MCF 10A (cell line): Measurements from ENCODE around the gene BCHE. TPM values are rescaled to one million over a fixed set of nuclear protein-coding genes. Genes with fewer than 3 reads are reported as not detected.

Experiments
- BruUV-seq: library from RNA; stranded (reverse); fragments of 400-500 nt; replicated peaks from 2 replicates; lab custom pipeline; 2021; lab: Mats Ljungman, UMichigan
- CTCF ChIA-PET: fragments of 300-600 bp; sonication (Branson Sonifier 250); formaldehyde crosslinking; extraction: SDS; loops from one replicate; lab custom pipeline; 2021; ENCODE audit warnings: antibody characterized with exemption, inconsistent platforms; lab: Yijun Ruan, JAX
- POLR2A ChIA-PET: fragments of 300-600, 350-650 bp; sonication (Branson Sonifier 250); formaldehyde crosslinking; extraction: SDS; loops from one replicate; lab custom pipeline; 2020; ENCODE audit warnings: antibody characterized with exemption, inconsistent platforms; lab: Yijun Ruan, JAX
- DNase-seq: peaks from one replicate; pipeline ENCODE4 v3.0.0-alpha.2; 2018; ENCODE audit not compliant: unreplicated experiment
- H3K27ac Mint-ChIP-seq: one replicate; pipeline ENCODE4 v1.8.0; 2022; ENCODE audit warnings: mild to moderate bottlenecking, low read depth, mixed read lengths; ENCODE audit not compliant: unreplicated experiment
- H3K27me3 Mint-ChIP-seq: one replicate; pipeline ENCODE4 v1.8.0; 2022; ENCODE audit warnings: mixed read lengths; ENCODE audit not compliant: insufficient read depth, unreplicated experiment
- H3K36me3 Mint-ChIP-seq: one replicate; pipeline ENCODE4 v1.8.0; 2022; ENCODE audit warnings: mild to moderate bottlenecking, moderate library complexity, mixed read lengths; ENCODE audit not compliant: insufficient read depth, unreplicated experiment
- H3K4me1 Mint-ChIP-seq: one replicate; pipeline ENCODE4 v1.8.0; 2022; ENCODE audit warnings: mixed read lengths; ENCODE audit not compliant: insufficient read depth, unreplicated experiment
- H3K4me3 Mint-ChIP-seq: one replicate; pipeline ENCODE4 v1.8.0; 2022; ENCODE audit warnings: mild to moderate bottlenecking, moderate library complexity, mixed read lengths; ENCODE audit not compliant: unreplicated experiment
- H3K9me3 Mint-ChIP-seq: one replicate; pipeline ENCODE4 v1.8.0; 2022; ENCODE audit warnings: mixed read lengths; ENCODE audit not compliant: unreplicated experiment
- intact Hi-C: fragments of 100-400 bp; cut with micrococcal nuclease; formaldehyde crosslinking; loops from 2 replicates; pipeline ENCODE4 v1.14.1; 2022
- total RNA-seq: library from RNA; stranded (reverse); gene quantifications from 2 replicates; pipeline ENCODE4 v1.2.3, GENCODE V29; 2022
- TF ChIP-seq, protein P1 (sequence below): fragments of 200-600 bp; IDR thresholded peaks from one replicate; pipeline ENCODE4 v1.8.0; 2022; ENCODE audit warnings: antibody characterized with exemption, mild to moderate bottlenecking; ENCODE audit not compliant: unreplicated experiment

BCHE gene
- total RNA-seq, 1 experiment from 2014 or later, result not detected

DNA sequence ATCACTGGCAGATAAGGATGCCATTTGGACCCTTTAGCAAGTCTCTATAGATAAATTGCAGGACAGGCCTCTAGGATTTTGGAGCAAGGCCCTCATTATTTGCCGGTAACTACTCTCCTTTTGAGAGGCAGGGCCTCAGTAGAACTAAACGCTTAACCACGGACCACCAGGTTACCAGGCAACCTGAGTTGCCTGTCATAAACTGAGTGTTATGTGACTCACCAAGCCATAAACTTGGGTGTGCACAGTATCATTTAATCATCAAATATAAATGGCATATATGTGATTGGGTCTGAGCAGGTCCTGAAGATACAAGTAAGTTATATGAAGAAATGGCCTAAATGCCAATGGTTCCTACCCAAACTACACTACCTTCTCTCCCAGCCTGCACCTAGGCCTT is 93.2 kb downstream of the BCHE start:
- Mint-ChIP-seq H3K4me3 (no peak overlapping the region), H3K4me1 (peaks cover 8% of the 10 kb centered on the region), H3K36me3 (no peaks in the 10 kb centered on the region), H3K9me3 (no peaks in the 10 kb centered on the region), H3K27ac (no peak overlapping the region), H3K27me3 (no peaks in the 10 kb centered on the region)
- ChIA-PET CTCF (no interaction called here), POLR2A (no interaction called here)
- TF ChIP-seq, protein P1, sequence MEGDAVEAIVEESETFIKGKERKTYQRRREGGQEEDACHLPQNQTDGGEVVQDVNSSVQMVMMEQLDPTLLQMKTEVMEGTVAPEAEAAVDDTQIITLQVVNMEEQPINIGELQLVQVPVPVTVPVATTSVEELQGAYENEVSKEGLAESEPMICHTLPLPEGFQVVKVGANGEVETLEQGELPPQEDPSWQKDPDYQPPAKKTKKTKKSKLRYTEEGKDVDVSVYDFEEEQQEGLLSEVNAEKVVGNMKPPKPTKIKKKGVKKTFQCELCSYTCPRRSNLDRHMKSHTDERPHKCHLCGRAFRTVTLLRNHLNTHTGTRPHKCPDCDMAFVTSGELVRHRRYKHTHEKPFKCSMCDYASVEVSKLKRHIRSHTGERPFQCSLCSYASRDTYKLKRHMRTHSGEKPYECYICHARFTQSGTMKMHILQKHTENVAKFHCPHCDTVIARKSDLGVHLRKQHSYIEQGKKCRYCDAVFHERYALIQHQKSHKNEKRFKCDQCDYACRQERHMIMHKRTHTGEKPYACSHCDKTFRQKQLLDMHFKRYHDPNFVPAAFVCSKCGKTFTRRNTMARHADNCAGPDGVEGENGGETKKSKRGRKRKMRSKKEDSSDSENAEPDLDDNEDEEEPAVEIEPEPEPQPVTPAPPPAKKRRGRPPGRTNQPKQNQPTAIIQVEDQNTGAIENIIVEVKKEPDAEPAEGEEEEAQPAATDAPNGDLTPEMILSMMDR, result no peak
- DNase-seq, result no peak
- BruUV-seq, result no TSS peak
- intact Hi-C loops, result no loop called here

- Mint-ChIP-seq H3K4me3 (no peak overlapping the region), H3K27ac (no peak overlapping the region), H3K4me1 (peaks cover 8% of the 10 kb centered on the region), H3K27me3 (no peaks in the 10 kb centered on the region), H3K36me3 (no peaks in the 10 kb centered on the region), H3K9me3 (no peaks in the 10 kb centered on the region)
- BruUV-seq, result no TSS peak
- peak; percentile 63 for DNase-seq
- ChIA-PET CTCF (no interaction called here), POLR2A (no interaction called here)
- TF ChIP-seq, protein P1, result no peak
- intact Hi-C loops, result no loop called here
Measured at GRCh38 chr3:165742351-165742750, 94.9 kb downstream of the BCHE start.

DNA sequence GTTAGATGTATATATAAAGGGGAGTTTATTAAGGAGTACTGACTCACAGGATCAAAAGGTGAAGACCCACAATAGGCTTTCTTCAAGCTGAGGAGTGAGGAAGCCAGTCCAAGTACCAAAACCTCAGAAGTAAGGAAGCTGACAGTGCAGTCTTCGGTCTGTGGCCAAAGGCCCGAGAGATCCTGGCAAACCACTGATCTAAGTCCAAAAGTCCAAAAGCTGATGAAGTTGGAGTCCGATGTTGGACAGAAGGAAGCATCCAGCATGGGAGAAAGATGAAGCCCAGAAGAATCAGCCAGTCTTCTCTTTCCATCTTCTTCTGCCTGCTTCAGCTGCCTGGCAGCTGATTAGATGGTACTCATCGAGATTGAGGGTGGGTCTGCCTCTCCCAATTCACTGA is 107.5 kb downstream of the BCHE start:
- POLR2A ChIA-PET, result interaction anchor here (0.6 kb wide), 1 partner anchor 89 kb away, joined by 3 read pairs; no protein-coding TSS in a partner anchor
- CTCF ChIA-PET, result interaction anchor here (1.0 kb wide), 1 partner anchor 12 kb away, joined by 3 read pairs; no protein-coding TSS in a partner anchor
- Mint-ChIP-seq H3K9me3 (peaks cover 5% of the 10 kb centered on the region), H3K27ac (no peak overlapping the region), H3K36me3 (no peaks in the 10 kb centered on the region), H3K4me3 (no peak overlapping the region), H3K27me3 (no peaks in the 10 kb centered on the region), H3K4me1 (no peaks in the 10 kb centered on the region)
- intact Hi-C loops, result no loop called here
- TF ChIP-seq, protein P1, result no peak
- DNase-seq, result no peak
- no TSS peak for BruUV-seq

- Mint-ChIP-seq H3K4me3 (no peak overlapping the region), H3K9me3 (no peaks in the 10 kb centered on the region), H3K27ac (no peak overlapping the region), H3K4me1 (no peaks in the 10 kb centered on the region), H3K27me3 (no peaks in the 10 kb centered on the region), H3K36me3 (no peaks in the 10 kb centered on the region)
- ChIA-PET CTCF (interaction anchor here (0.6 kb wide), 1 partner anchor 383 kb away, joined by 3 read pairs; no protein-coding TSS in a partner anchor), POLR2A (interaction anchor here (0.6 to 0.8 kb wide), 2 partner anchors 76 to 119 kb away, joined by 3 read pairs; no protein-coding TSS in a partner anchor)
- DNase-seq, result no peak
- TF ChIP-seq, protein P1, result no peak
- intact Hi-C loops, result no loop called here
- BruUV-seq, result no TSS peak
Measured at GRCh38 chr3:165728924-165729323, 108.3 kb downstream of the BCHE start.
